Activated naive CD8-positive, alpha-beta T cell treated with anti-CD3 and anti-CD28 coated beads, Interleukin-2, amount 10 ng/mL, durations not matched to agents 7 days and 5 days (primary cell): ENCODE results near the gene RPS6KB2. TPM values are rescaled to one million over a fixed set of nuclear protein-coding genes. Genes with fewer than 3 reads are reported as not detected.

Experiments used
- ATAC-seq: fragments of 150-1000 bp; cut with Tn5 transposase; one replicate; pipeline ENCODE4 v1.10.0; 2021; ENCODE audit warnings: low read depth, moderate library complexity
- POLR2A ChIA-PET: fragments of 350-600 bp; sonication (Branson Sonifier 250); formaldehyde crosslinking; loops from one replicate; lab custom pipeline; 2021; ENCODE audit warnings: antibody characterized with exemption; lab: Charles Lee
- DNase-seq: peaks from one replicate; pipeline ENCODE4 v3.0.0; 2021
- H3K27ac Mint-ChIP-seq: one replicate; pipeline ENCODE4 v1.8.0; 2022; ENCODE audit warnings: mild to moderate bottlenecking, mixed read lengths
- H3K27me3 Mint-ChIP-seq: one replicate; pipeline ENCODE4 v1.8.0; 2022; ENCODE audit warnings: mild to moderate bottlenecking, moderate library complexity, mixed read lengths
- H3K36me3 Mint-ChIP-seq: one replicate; pipeline ENCODE4 v1.8.0; 2021; ENCODE audit warnings: mild to moderate bottlenecking, mixed read lengths
- H3K4me1 Mint-ChIP-seq: one replicate; pipeline ENCODE4 v1.8.0; 2021; ENCODE audit warnings: mixed read lengths
- H3K4me3 Mint-ChIP-seq: one replicate; pipeline ENCODE4 v1.8.0; 2022; ENCODE audit warnings: mild to moderate bottlenecking, moderate library complexity, mixed read lengths
- H3K9me3 Mint-ChIP-seq: one replicate; pipeline ENCODE4 v1.8.0; 2021; ENCODE audit warnings: mixed read lengths
- total RNA-seq, 2 experiments: library from RNA; stranded (reverse); gene quantifications; one replicate each; pipeline ENCODE4 v1.2.3, GENCODE V29; 2021

RPS6KB2 gene
- total RNA-seq, 2 experiments from 2014 or later, result 69.0 to 71.4 TPM

DNA sequence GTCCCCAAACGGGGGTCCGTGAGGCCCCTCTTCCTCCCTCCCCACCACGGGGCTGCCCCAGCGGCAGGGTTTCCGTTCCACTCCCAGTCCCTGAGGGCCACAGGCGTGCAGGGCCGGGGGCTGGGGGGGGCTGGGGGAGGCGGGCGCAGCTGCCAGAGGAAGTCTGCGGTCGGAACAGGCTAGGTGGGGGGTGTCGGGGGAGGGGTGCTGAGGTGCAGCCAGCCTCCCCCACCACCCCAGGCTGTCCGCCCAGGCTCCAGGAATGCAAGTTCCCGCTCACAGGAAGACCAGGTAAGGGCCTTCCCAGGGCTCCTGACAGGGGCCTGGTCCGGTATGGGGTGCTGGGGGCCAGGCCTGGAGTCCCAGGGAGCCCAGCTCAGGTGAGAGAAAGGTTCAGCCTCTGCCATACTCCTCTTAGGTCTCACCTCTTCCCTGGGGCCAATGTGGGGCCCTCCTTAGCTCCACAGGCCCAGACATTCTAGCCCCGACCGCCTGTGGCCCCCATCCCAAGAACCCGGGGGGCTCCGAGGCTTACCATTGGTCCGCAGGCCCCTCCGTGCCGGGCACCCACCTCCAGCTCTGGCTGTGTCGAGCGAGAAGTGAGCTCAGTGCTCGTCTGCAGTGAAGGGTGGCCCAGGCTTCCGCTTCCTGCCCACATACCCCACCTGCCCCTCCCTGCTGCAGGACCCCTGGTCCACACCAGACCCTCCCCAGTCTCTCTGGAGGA is 9.0 kb downstream of the RPS6KB2 start, which contains the start of gene PTPRCAP:
Gene PTPRCAP (minus strand): TSS at position 601 of the 727 bp plus-strand sequence. CDS start 63 bp downstream, at position 538.
- Mint-ChIP-seq H3K4me3 (peak within 1 kb of the TSS; percentile 98), H3K27me3 (no peaks in the 10 kb centered on the region), H3K36me3 (peaks cover 30% of the 10 kb centered on the region), H3K27ac (peak within 1 kb of the TSS; percentile 96), H3K9me3 (no peaks in the 10 kb centered on the region), H3K4me1 (peaks cover 40% of the 10 kb centered on the region)
- POLR2A ChIA-PET, result interaction anchor here (0.6 to 16.3 kb wide), 30 partner anchors 8 to 212 kb away, joined by 3 to 491 read pairs (median 8); partner anchors contain the start of genes AIP, ANKRD13D, CABP4 and CARNS1
- peak; percentile 85 for DNase-seq
- ATAC-seq, result peak; percentile 46

DNA sequence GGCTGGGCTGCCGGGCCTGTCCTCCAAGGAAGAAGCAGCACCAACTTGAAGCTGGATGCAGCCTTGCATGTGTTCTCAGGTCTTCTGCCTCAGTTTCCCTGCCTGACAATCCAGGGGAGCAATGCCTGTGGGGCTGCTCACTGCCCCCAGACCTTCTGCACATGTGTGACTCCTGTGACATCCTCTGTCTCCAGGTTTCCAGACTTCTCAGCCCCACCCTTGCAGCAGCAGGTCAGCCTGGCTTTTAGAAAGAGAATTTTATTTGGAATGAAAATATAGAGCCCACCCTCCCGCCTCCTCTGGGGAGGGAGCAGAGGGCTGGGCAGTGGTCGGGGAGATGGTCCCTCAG is 9.5 kb downstream of the RPS6KB2 start:
- H3K9me3 Mint-ChIP-seq, result no peaks in the 10 kb centered on the region
- no peaks in the 10 kb centered on the region for H3K27me3 Mint-ChIP-seq
- DNase-seq, result no peak
- peak overlapping the region; percentile 96 for H3K27ac Mint-ChIP-seq
- peaks cover 29% of the 10 kb centered on the region for H3K36me3 Mint-ChIP-seq
- H3K4me1 Mint-ChIP-seq, result peaks cover 38% of the 10 kb centered on the region
- ATAC-seq, result no peak
- POLR2A ChIA-PET, result interaction anchor here (0.7 to 16.3 kb wide), 25 partner anchors 8 to 211 kb away, joined by 3 to 491 read pairs (median 8); partner anchors contain the start of genes AIP, ANKRD13D, CABP4 and CARNS1
- H3K4me3 Mint-ChIP-seq, result peak overlapping the region; percentile 98

GRCh38 chr11:67438158-67438902 is 10.0 kb downstream of the RPS6KB2 start:
- Mint-ChIP-seq H3K4me1 (peaks cover 35% of the 10 kb centered on the region), H3K27me3 (no peaks in the 10 kb centered on the region), H3K36me3 (peaks cover 29% of the 10 kb centered on the region), H3K9me3 (no peaks in the 10 kb centered on the region), H3K4me3 (peak overlapping the region; percentile 98), H3K27ac (peak overlapping the region; percentile 96)
- DNase-seq, result peak; percentile 86
- POLR2A ChIA-PET, result interaction anchor here (0.6 to 16.3 kb wide), 25 partner anchors 7 to 210 kb away, joined by 3 to 491 read pairs (median 8); partner anchors contain the start of genes AIP, ANKRD13D, CABP4 and CARNS1
- ATAC-seq, result peak; percentile 43

- DNase-seq (peak; percentile 61), ATAC-seq (no peak)
- POLR2A ChIA-PET, result interaction anchor here (0.5 to 16.3 kb wide), 13 partner anchors 8 to 207 kb away, joined by 5 to 491 read pairs (median 39); partner anchors contain the start of genes AIP, CARNS1, PITPNM1 and PPP1CA
- Mint-ChIP-seq H3K27me3 (no peaks in the 10 kb centered on the region), H3K27ac (peak overlapping the region; percentile 96), H3K4me3 (peak overlapping the region; percentile 98), H3K9me3 (no peaks in the 10 kb centered on the region), H3K36me3 (peaks cover 29% of the 10 kb centered on the region), H3K4me1 (peaks cover 34% of the 10 kb centered on the region)
Observed at GRCh38 chr11:67439321-67440228, 11.3 kb downstream of the RPS6KB2 start.

DNA sequence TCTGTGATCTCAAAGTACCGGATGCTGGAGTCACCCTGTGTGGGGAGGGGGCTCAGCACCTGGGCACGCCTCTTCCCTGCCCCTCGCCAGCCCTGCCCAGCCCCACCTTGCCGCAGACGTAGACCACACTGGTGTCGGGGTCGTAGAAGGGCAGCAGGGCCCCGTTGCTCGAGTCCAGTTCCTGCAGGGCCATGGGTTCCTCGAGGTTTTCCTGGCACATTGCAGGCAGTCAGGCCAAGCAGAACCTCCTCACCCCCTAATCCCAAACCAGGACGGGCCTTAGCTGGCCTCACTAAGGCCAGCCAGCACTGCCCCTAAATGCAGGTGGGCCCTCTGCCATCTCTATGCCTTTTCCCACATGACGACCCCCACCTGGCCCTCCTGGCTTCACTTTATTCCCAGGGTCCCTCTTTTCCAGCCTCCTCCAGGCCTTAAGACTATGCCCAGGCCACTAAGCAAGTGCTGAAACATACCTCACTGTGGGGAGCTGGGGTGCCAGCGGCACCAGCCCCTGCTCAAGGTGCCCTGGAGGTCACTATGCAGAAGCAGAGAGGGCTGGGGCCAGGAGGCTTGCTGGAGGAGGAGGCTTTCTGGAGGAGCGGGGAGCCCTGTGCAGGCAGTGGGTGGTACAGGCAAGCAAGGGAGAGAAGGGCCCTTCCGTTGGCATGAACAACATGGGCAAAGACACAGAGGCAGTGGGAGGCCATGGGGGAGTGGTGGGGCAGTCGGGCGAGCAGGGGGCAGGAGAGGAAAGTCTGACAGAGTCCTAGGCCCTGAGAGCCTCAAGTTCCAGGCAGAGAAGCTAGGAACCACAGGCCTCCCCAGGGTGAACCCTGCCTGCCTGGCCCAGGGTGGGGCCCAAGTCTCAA is 12.2 kb downstream of the RPS6KB2 start:
- Mint-ChIP-seq H3K27me3 (no peaks in the 10 kb centered on the region), H3K36me3 (peaks cover 25% of the 10 kb centered on the region), H3K4me1 (peaks cover 39% of the 10 kb centered on the region), H3K4me3 (peak overlapping the region; percentile 98), H3K9me3 (no peaks in the 10 kb centered on the region), H3K27ac (peak overlapping the region; percentile 96)
- no peak for ATAC-seq
- POLR2A ChIA-PET, result interaction anchor here (0.8 to 16.3 kb wide), 9 partner anchors 9 to 49 kb away, joined by 4 to 491 read pairs (median 6); partner anchors contain the start of genes AIP, CARNS1, PPP1CA and RAD9A
- DNase-seq, result no peak

DNA sequence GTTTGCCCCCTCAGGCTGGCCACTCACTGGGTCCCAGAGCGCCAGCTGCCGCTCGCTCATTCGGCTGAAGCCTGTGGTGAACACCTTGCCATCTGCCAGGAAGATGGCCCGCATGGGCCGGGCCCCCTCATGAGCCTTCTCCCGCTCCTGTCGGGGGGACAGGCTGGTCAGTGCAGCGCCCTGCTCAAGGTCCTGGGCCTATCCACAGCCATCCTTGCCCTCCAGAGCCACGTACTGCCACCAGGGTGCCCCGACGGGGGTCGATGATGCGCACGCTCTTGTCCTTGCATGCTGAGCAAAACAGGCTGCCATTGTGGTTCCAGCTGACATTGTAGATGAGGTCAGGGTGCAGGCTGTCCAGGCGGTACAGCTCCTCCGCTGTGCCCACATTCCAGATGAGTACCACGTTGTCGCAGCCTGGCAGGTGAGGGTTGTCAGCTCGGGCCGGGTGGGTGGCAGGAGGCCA is 12.8 kb downstream of the RPS6KB2 start:
- H3K36me3 Mint-ChIP-seq, result peaks cover 20% of the 10 kb centered on the region
- H3K4me3 Mint-ChIP-seq, result peak overlapping the region; percentile 37
- peak overlapping the region; percentile 96 for H3K27ac Mint-ChIP-seq
- no peaks in the 10 kb centered on the region for H3K9me3 Mint-ChIP-seq
- no peak for ATAC-seq
- POLR2A ChIA-PET, result interaction anchor here (0.8 to 16.3 kb wide), 8 partner anchors 10 to 42 kb away, joined by 4 to 491 read pairs (median 5); partner anchors contain the start of genes AIP, CARNS1, PPP1CA and RPS6KB2
- DNase-seq, result no peak
- H3K27me3 Mint-ChIP-seq, result no peaks in the 10 kb centered on the region
- H3K4me1 Mint-ChIP-seq, result peaks cover 44% of the 10 kb centered on the region

DNA sequence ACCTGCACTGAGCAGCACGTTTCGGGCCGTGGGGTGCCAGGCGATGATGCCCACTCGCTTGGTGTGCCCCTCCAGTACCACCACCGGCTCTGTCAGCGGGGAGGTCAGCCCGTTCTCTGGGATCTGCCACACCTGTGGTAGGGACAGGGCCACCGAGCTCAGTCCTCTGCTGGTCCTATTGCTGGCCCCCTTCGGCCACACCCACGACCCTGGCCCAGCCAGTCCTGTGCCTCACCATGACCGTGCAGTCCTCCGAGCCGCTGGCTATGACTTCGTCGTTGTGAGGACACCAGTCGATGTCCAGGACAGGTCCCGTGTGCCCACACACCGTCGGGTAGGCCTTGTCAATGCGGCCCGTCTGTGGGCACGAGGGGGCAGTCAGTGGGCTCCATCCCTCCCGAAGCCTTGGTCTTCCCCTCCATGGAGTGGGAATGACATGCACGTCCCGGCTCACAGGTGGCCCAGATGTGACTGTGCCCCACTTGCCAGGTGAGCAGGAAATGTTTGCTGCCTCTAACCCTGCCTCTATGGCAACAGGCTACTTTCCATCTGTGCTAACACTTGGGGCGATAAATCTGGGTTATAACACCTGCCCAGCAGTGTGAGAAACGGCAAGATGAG is 13.5 kb downstream of the RPS6KB2 start:
- Mint-ChIP-seq H3K27ac (peak overlapping the region; percentile 87), H3K4me1 (peaks cover 46% of the 10 kb centered on the region), H3K36me3 (peaks cover 14% of the 10 kb centered on the region), H3K9me3 (no peaks in the 10 kb centered on the region), H3K4me3 (no peak overlapping the region), H3K27me3 (no peaks in the 10 kb centered on the region)
- ATAC-seq (no peak), DNase-seq (no peak)
- POLR2A ChIA-PET, result interaction anchor here (1.4 to 16.3 kb wide), 7 partner anchors 11 to 42 kb away, joined by 4 to 491 read pairs (median 6); partner anchors contain the start of genes AIP, CARNS1, PPP1CA and TBC1D10C

DNA sequence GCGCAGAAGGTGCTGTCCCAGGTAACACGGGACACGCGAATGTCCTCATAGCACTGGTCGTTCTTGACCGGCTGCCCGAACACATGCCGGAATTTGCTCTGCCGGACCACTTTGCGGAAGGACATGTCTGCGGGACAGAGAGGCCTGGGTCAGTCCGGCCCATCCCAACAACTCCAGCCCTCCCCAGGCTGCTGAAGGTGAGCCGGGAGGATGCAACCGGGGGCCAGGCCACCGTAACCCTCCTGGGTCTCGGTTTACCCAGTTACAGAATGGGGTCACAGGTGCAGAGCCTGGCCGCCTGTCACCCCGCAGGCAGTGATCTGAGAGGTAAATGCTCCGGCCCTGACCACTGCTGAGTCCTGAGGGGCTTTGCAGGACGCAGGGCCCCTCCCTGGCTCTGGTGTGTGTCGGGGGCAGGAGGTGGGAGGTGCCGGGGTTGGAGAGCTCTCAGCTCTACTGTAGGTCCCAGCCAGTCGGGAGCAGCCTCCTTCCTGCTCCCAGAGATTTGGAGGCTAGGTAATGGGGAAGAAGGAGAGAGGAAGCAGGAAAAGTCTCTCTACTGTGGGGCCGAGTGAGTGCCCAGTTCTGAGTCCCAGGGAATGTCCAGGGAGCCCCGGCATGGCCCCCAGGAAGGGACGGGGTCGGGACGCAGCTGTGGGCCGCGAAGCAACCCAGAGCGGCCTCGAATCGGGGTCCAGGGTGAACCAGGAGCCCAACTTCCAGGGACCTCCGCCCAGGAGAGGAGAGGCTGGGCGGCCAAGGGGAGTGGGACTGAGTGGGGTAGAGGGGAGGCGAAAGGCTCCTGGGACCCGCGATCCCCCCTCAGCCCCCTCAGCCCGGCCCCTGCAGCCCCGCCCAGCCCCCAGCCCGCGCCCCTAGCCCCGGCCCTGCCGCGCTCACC is 14.5 kb downstream of the RPS6KB2 start:
- Mint-ChIP-seq H3K4me1 (peaks cover 46% of the 10 kb centered on the region), H3K9me3 (no peaks in the 10 kb centered on the region), H3K36me3 (peaks cover 11% of the 10 kb centered on the region), H3K4me3 (peak overlapping the region; percentile 61), H3K27ac (peak overlapping the region; percentile 87), H3K27me3 (no peaks in the 10 kb centered on the region)
- no peak for DNase-seq
- no peak for ATAC-seq
- POLR2A ChIA-PET, result interaction anchor here (0.8 to 2.7 kb wide), 7 partner anchors 8 to 50 kb away, joined by 3 to 9 read pairs (median 3); partner anchors contain the start of genes AIP and TBC1D10C

- peak overlapping the region; percentile 81 for H3K4me3 Mint-ChIP-seq
Observed at GRCh38 chr11:67445515-67445914, 17.2 kb downstream of the RPS6KB2 start.

GRCh38 chr11:67448220-67448609 is 19.9 kb downstream of the RPS6KB2 start:
- Mint-ChIP-seq H3K36me3 (no peaks in the 10 kb centered on the region), H3K4me1 (peaks cover 29% of the 10 kb centered on the region), H3K9me3 (no peaks in the 10 kb centered on the region), H3K27me3 (peaks cover 5% of the 10 kb centered on the region), H3K27ac (no peak overlapping the region), H3K4me3 (no peak overlapping the region)
- no peak for DNase-seq
- no peak for ATAC-seq
- POLR2A ChIA-PET, result interaction anchor here (1.3 to 4.4 kb wide), 2 partner anchors 11 to 31 kb away, joined by 3 to 23 read pairs; partner anchors contain the start of gene PTPRCAP

More at GRCh38 chr11:67445515-67445914, 17.2 kb downstream of the RPS6KB2 start:
- H3K36me3 Mint-ChIP-seq, result no peaks in the 10 kb centered on the region
- peaks cover 33% of the 10 kb centered on the region for H3K4me1 Mint-ChIP-seq
- POLR2A ChIA-PET, result interaction anchor here (0.6 to 1.9 kb wide), 3 partner anchors 8 to 147 kb away, joined by 3 to 6 read pairs (median 3); partner anchors contain the start of gene PTPRCAP
- DNase-seq (no peak), ATAC-seq (no peak)
- H3K27me3 Mint-ChIP-seq, result peaks cover 5% of the 10 kb centered on the region
- peak overlapping the region; percentile 86 for H3K27ac Mint-ChIP-seq
- no peaks in the 10 kb centered on the region for H3K9me3 Mint-ChIP-seq
